Bronchial epithelial cell (primary cell): ENCODE results near the gene NMU. TPM values are rescaled to one million over a fixed set of nuclear protein-coding genes. Genes with fewer than 3 reads are reported as not detected.

Experiments
- DNase-seq: peaks from one replicate; pipeline ENCODE4 v3.0.0-alpha.2; 2010; ENCODE audit warnings: low read depth
- FAIRE-seq: peaks from 2 replicates; lab custom pipeline; 2011; peaks lifted over from hg19 to GRCh38; lab: Jason Lieb, UNC
- H3K27me3 ChIP-seq: 2 replicates; pipeline ENCODE4 v1.5.1; 2011; ENCODE audit warnings: low read length; ENCODE audit not compliant: control insufficient read depth, insufficient read depth
- H3K36me3 ChIP-seq: 2 replicates; pipeline ENCODE4 v1.5.1; 2011; ENCODE audit warnings: low read length; ENCODE audit not compliant: control insufficient read depth, insufficient read depth
- H3K4me3 ChIP-seq: 2 replicates; pipeline ENCODE4 v1.5.1; 2011; ENCODE audit warnings: mild to moderate bottlenecking, low read depth, low read length, control low read depth
- total RNA-seq: library from RNA; depleted of rRNA; stranded (reverse); fragments of >200 nt; gene quantifications from 2 replicates; pipeline ENCODE4 v1.2.1, GENCODE V29; 2014
- TF ChIP-seq, protein P1 (sequence below): IDR thresholded peaks from 2 replicates; pipeline ENCODE4 v1.5.1; 2011; ENCODE audit warnings: mild to moderate bottlenecking, moderate library complexity, low read length, control low read depth, inconsistent platforms; ENCODE audit not compliant: insufficient read depth, severe bottlenecking

NMU gene
- total RNA-seq, 1 donor from 2014 or later, result 4.2 TPM

DNA sequence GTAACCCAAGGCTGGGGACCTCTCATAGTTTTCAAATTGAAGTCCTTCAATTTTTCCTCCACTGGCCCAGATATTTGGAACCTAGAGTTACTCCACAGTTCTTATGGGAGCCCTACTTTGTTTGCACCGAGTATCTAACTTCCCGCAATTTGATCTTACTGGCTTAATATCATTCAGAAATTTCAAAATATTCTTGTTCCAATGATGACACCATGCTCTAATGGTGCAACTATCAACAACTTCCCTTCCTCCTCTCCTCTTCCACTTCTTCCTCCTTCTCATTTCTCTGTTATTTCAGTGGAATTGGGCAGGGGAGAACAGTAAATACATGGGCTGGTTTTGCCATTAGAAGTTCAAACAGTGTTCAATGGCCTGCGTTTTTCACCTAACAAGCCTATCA, 64.3 kb downstream of the NMU start:
- TF ChIP-seq, protein P1, sequence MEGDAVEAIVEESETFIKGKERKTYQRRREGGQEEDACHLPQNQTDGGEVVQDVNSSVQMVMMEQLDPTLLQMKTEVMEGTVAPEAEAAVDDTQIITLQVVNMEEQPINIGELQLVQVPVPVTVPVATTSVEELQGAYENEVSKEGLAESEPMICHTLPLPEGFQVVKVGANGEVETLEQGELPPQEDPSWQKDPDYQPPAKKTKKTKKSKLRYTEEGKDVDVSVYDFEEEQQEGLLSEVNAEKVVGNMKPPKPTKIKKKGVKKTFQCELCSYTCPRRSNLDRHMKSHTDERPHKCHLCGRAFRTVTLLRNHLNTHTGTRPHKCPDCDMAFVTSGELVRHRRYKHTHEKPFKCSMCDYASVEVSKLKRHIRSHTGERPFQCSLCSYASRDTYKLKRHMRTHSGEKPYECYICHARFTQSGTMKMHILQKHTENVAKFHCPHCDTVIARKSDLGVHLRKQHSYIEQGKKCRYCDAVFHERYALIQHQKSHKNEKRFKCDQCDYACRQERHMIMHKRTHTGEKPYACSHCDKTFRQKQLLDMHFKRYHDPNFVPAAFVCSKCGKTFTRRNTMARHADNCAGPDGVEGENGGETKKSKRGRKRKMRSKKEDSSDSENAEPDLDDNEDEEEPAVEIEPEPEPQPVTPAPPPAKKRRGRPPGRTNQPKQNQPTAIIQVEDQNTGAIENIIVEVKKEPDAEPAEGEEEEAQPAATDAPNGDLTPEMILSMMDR, result no peak
- H3K4me3 ChIP-seq, result no peak overlapping the region
- DNase-seq, result no peak
- no peaks in the 10 kb centered on the region for H3K27me3 ChIP-seq
- H3K36me3 ChIP-seq, result no peaks in the 10 kb centered on the region
- FAIRE-seq, result no peak

DNA sequence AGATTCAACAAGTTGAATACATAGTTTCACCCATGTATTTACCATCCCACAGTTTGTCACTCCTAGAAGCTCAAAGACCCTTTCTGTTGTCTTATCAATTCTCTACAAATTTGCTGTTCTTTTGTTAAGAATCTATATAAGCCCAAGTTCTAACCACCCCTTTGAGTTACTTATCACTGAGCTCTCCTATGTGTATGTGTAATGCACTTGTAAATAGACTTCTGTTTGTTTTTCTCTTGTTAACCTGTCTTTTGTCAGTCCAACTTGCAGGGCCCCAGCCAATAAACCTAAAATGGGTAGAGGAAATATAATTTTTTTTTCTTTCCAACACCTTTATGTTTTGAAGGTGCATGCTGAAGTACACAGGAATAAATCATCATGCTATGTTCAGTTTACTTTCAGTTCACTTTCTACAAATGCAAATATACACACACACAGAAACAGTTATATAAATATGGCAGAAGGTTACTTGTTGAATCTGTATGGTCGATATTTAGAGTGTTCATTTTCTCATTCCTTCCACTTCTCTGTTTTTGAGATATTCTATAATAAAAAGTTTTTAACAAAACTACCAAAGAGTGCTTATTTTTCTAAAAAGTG, 67.1 kb downstream of the NMU start:
- Histone ChIP-seq H3K27me3 (no peaks in the 10 kb centered on the region), H3K4me3 (no peak overlapping the region), H3K36me3 (no peaks in the 10 kb centered on the region)
- FAIRE-seq (no peak), DNase-seq (no peak)
- TF ChIP-seq, protein P1, result no peak

DNA sequence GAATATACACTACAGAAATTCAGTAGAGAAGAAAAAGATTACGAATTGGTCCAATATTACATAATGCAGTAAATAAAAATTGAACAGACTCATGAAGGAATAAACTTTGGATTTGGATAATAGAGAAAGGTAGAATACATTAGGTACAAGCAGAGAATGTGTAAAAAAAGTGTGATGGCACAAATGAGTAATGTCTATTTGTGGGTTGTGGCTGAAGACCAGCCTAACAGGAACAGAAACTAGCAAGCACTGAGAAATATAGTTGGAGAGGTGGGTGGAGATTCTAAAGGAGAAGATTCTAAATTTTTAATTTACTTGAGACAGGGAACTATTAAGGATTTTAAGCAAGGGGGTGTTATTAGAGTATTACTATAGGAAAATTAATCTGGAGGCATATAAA, 74.2 kb downstream of the NMU start:
- DNase-seq, result peak; percentile 30
- Histone ChIP-seq H3K36me3 (no peaks in the 10 kb centered on the region), H3K27me3 (no peaks in the 10 kb centered on the region), H3K4me3 (no peak overlapping the region)
- FAIRE-seq, result no peak
- TF ChIP-seq, protein P1, result no peak

DNA sequence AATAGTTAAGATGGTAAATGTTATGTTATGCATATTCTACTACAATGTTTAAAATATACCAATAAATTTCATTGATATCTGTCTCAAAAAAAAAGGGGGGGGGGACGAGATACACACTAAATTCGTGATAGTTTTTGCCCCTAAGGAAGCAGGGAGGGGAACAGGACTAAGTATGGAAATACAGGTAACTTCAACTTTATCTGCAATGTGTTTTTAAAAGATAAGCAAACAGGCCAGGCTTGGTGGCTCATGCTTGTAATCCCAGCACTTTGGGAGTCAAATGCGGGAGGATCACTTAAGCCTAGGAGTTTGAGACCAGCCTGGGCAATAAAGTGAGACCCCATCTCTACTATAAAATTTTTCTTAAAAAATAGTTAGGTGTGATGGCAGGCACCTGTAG, 76.0 kb downstream of the NMU start:
- FAIRE-seq, result no peak
- no peak for DNase-seq

DNA sequence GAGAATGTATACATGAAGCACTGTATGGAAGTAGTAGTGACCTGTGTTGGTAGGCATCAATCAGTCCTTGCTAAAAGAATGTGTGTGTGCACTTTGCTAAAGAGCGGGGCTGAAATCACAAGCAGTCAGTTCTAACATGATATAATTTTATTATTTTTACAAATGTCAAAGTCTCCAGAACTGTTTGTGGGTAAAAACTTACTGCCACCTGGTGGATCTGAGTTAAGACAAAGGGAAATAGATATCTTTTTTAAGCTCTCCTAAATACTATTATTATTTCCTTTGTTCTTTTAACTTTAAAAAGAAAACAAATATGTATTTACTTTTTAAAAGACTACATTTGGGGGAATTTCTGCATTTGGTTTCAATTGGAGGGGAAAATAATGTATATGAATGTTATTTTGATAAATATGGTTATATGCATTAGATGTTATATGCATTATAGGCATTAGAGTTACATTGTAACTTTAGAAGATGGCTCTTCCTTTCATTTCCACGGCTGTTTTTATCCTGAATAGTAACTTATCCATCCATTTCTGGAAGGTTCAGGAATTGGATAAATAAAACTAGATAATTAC, 81.6 kb downstream of the NMU start:
- TF ChIP-seq, protein P1, result peak; percentile 21
- peak; percentile 40 for DNase-seq
- H3K27me3 ChIP-seq, result no peaks in the 10 kb centered on the region
- H3K36me3 ChIP-seq, result no peaks in the 10 kb centered on the region
- H3K4me3 ChIP-seq, result no peak overlapping the region
- FAIRE-seq, result no peak

More for the DNA sequence above, 76.0 kb downstream of the NMU start:
- no peak overlapping the region for H3K4me3 ChIP-seq
- no peaks in the 10 kb centered on the region for H3K27me3 ChIP-seq
- TF ChIP-seq, protein P1, result no peak
- H3K36me3 ChIP-seq, result no peaks in the 10 kb centered on the region
